ENCODE data around the gene CD47. TPM values are rescaled to one million over a fixed set of nuclear protein-coding genes. Genes with fewer than 3 reads are reported as not detected.

Gene CD47
- total and polyA plus RNA-seq, 2 of the 13 experiments (the other 11 are each of a cell fraction or from before 2014, with no cell fraction given), result 3.3 to 6.5 TPM

- no peak for DNase-seq (ENCODE audit: low spot score)
- CTCF ChIA-PET (ENCODE audit: low intra/inter-chr PET ratio, low total read pairs), result no interaction called here
- BruUV-seq (replicated peaks), result no TSS peak
- no peak for ATAC-seq
- WGBS (ENCODE audit: low lambda C conversion rate), result 58% methylated on average over 3 of the region's 3 CpGs
- no peak for FAIRE-seq
- POLR2A ChIA-PET, result no interaction called here
- Histone ChIP-seq H3K36me3 (replicated peaks in 1 of 2; ENCODE audit: control insufficient read depth in 1 of 2, insufficient read depth in 2 of 2, low read length in 2 of 2) (no peaks in the 10 kb centered on the region), H3K27me3 (ENCODE audit: control insufficient read depth in 1 of 2, insufficient read depth in 2 of 2, low read length in 2 of 2) (no peaks in the 10 kb centered on the region), H3K4me2 (ENCODE audit: low read depth, low read length) (no peak overlapping the region), H3K9me3 (ENCODE audit: low read length) (no peaks in the 10 kb centered on the region), H4K20me1 (ENCODE audit: insufficient read depth, low read length) (no peaks in the 10 kb centered on the region), H2AFZ (ENCODE audit: low read length) (no peak overlapping the region), H3K4me3 (replicated peaks in 1 of 3; ENCODE audit: insufficient read depth in 1 of 3, low read depth in 2 of 3, low read length in 3 of 3) (no peak overlapping the region), H3K27ac (ENCODE audit: extremely low read length, insufficient read depth, low read length) (no peak overlapping the region), H3K4me1 (ENCODE audit: insufficient read depth, low read length) (no peaks in the 10 kb centered on the region), H3K9ac (ENCODE audit: insufficient read depth, low read depth, low read length) (no peak overlapping the region), H3K79me2 (ENCODE audit: insufficient read depth, low read length) (no peaks in the 10 kb centered on the region)
- TF ChIP-seq KLF16 (CRISPR knock-in tag; IDR thresholded peaks at IDR 0.05), result no peak
- TF ChIP-seq SRSF9 (IDR thresholded peaks at IDR 0.05; ENCODE audit: borderline replicate concordance, insufficient read depth, low read depth, low read length, poor library complexity, severe bottlenecking), result no peak
- in situ Hi-C loops (cut with HindIII; ENCODE audit: extremely low pct_ligation_motif_present, low pct_unique_long_range_greater_than_20kb), result no loop called here
- intact Hi-C loops (cut with micrococcal nuclease; ENCODE audit: unreplicated experiment), result no loop called here
Observed at GRCh38 chr3:108051005-108051404, 39.8 kb downstream of the CD47 start.

GRCh38 chr3:108047987-108048386 is 42.8 kb downstream of the CD47 start:
- H3K9me3 ChIP-seq (ENCODE audit: low read length), result no peaks in the 10 kb centered on the region
- no peak overlapping the region for H3K9ac ChIP-seq (ENCODE audit: insufficient read depth, low read depth, low read length)
- intact Hi-C loops (cut with micrococcal nuclease; ENCODE audit: unreplicated experiment), result no loop called here
- no TSS peak for BruUV-seq (replicated peaks)
- ATAC-seq, result no peak
- no peaks in the 10 kb centered on the region for H3K79me2 ChIP-seq (ENCODE audit: insufficient read depth, low read length)
- POLR2A ChIA-PET, result no interaction called here
- in situ Hi-C loops (cut with HindIII; ENCODE audit: extremely low pct_ligation_motif_present, low pct_unique_long_range_greater_than_20kb), result no loop called here
- H3K4me3 ChIP-seq (replicated peaks in 1 of 3; ENCODE audit: insufficient read depth in 1 of 3, low read depth in 2 of 3, low read length in 3 of 3), result no peak overlapping the region
- no peak overlapping the region for H2AFZ ChIP-seq (ENCODE audit: low read length)
- no peaks in the 10 kb centered on the region for H3K36me3 ChIP-seq (replicated peaks in 1 of 2; ENCODE audit: control insufficient read depth in 1 of 2, insufficient read depth in 2 of 2, low read length in 2 of 2)
- WGBS (ENCODE audit: low lambda C conversion rate), result 9% methylated on average over 1 of the region's 1 CpG
- no peak overlapping the region for H3K27ac ChIP-seq (ENCODE audit: extremely low read length, insufficient read depth, low read length)
- H3K27me3 ChIP-seq (ENCODE audit: control insufficient read depth in 1 of 2, insufficient read depth in 2 of 2, low read length in 2 of 2), result no peaks in the 10 kb centered on the region
- CTCF ChIA-PET (ENCODE audit: low intra/inter-chr PET ratio, low total read pairs), result no interaction called here
- no peak for FAIRE-seq
- H3K4me2 ChIP-seq (ENCODE audit: low read depth, low read length), result no peak overlapping the region
- no peaks in the 10 kb centered on the region for H4K20me1 ChIP-seq (ENCODE audit: insufficient read depth, low read length)
- no peak for DNase-seq (ENCODE audit: low spot score)
- H3K4me1 ChIP-seq (ENCODE audit: insufficient read depth, low read length), result no peaks in the 10 kb centered on the region
- TF ChIP-seq ZMYM4 (CRISPR knock-in tag; IDR thresholded peaks at IDR 0.05), result no peak
- TF ChIP-seq TCF7L2 (IDR thresholded peaks at IDR 0.05; ENCODE audit: low read depth, low read length), result no peak
- no peak for TF ChIP-seq NFAT5 (CRISPR knock-in tag; IDR thresholded peaks at IDR 0.05)
- TF ChIP-seq ZNF510 (CRISPR knock-in tag; IDR thresholded peaks at IDR 0.05; ENCODE audit: low read depth), result no peak
- TF ChIP-seq ZSCAN20 (CRISPR knock-in tag; IDR thresholded peaks at IDR 0.05; ENCODE audit: borderline replicate concordance), result no peak
- no peak for TF ChIP-seq MBNL3 (CRISPR knock-in tag; conservative IDR thresholded peaks at IDR 0.05)
- TF ChIP-seq CENPBD1 (CRISPR knock-in tag; IDR thresholded peaks at IDR 0.05; ENCODE audit: borderline replicate concordance, low read depth), result no peak
- no peak for TF ChIP-seq ZNF441 (CRISPR knock-in tag; IDR thresholded peaks at IDR 0.05; ENCODE audit: borderline replicate concordance)
